HG03025 (cell line): ENCODE measurements around the gene LMAN2.
A peak's percentile ranks its signal among the peaks of the same experiment; 100 is the strongest.

Experiments
- ATAC-seq: cut with Tn5 transposase; IDR thresholded peaks from one replicate; pipeline ENCODE4 v1.9.1; 2021; ENCODE audit warnings: mild to moderate bottlenecking, moderate library complexity; ENCODE audit not compliant: unreplicated experiment, low FRiP score

LMAN2 gene, protein sequence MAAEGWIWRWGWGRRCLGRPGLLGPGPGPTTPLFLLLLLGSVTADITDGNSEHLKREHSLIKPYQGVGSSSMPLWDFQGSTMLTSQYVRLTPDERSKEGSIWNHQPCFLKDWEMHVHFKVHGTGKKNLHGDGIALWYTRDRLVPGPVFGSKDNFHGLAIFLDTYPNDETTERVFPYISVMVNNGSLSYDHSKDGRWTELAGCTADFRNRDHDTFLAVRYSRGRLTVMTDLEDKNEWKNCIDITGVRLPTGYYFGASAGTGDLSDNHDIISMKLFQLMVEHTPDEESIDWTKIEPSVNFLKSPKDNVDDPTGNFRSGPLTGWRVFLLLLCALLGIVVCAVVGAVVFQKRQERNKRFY

DNA sequence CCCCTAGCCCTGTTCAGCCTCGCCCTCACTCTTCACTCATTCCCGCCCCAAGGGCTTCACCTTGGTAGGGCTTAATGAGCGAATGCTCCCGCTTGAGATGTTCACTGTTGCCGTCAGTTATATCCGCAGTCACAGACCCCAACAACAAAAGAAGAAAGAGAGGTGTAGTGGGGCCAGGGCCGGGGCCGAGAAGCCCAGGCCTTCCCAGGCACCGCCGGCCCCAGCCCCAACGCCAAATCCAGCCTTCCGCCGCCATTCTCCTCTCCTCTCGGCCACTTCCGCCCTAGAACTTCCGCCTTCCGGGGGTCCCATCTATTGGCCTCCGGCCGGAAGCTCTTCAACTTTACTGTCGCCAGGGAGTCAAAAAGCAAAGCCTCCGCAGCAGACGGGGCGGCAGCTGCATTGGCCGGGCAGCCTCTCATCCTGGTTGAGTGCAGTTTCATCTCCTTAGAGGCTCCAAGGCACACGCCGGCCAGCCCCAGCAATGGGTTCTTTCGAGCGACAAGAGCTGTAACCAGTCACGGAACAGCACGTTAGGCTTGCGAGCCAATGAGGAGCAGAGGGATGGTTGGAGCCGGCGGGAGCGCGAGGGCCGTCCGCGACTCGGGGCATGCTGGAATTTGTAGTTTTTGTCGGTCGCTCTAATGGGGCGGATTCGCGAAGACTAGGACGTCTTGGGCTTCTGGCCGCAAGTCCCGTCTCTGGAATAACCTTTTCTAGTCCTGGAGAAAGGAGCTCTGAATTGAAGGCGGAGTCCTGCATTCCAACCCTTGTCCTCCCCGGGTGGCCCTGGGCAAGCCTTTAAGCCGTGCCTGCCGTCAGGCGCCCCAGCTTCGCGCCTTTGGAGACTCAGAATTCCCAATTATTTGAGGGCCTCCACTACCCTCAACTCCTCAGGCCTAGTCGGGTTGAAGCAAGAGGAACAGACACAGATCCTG is at the start of gene LMAN2:
TSS of gene LMAN2 (minus strand) at position 277 of the 938 bp plus-strand sequence. CDS start at position 256, 21 bp downstream.
- peak; percentile 89 for ATAC-seq

DNA sequence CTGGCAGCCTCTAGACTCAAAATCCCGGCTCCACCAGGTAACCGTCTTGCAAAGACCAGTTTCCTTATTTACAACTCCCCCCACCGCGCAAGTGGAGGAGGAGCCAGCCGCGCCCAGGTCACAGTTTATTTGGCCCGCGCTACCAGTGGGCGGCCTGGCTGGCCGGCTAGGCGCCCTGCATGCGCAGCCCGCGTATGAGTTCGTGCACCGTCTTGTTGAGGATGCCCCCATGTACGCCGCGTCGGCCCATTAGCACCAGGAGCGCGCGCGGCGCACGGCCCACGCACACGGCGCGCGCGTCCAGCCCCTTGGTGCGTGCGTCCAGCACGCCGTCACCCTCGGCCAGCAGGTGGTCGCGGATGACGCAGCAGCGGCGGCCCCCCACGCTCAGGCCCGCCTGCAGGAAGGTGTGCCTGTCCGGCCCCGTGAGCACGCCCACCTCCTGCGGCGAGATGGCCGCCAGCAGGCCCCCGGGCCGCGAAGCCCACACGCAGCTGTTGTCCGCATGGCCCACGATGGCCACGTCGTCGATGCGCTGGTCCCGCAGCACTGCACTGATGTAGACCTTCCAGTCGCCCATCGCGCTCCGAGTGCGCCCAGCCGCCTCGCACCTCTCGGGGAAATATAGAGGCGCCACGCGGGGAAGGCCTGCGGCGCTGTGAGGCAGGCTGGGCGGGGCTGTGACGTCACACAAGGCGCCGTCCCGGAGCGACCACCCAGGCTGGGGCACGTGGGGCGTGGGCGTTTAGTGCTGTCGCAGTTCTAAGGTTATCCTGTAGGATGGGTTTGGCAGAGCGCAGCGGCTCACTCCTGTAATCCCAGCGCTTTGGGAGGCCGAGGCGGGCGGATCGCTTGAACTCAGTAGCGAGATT is 48.8 kb upstream of the LMAN2 start, which contains the start of gene PFN3:
TSS of gene PFN3 (minus strand) at position 665 of the 872 bp plus-strand sequence. CDS start at position 580, 85 bp downstream.
- ATAC-seq = no peak

DNA sequence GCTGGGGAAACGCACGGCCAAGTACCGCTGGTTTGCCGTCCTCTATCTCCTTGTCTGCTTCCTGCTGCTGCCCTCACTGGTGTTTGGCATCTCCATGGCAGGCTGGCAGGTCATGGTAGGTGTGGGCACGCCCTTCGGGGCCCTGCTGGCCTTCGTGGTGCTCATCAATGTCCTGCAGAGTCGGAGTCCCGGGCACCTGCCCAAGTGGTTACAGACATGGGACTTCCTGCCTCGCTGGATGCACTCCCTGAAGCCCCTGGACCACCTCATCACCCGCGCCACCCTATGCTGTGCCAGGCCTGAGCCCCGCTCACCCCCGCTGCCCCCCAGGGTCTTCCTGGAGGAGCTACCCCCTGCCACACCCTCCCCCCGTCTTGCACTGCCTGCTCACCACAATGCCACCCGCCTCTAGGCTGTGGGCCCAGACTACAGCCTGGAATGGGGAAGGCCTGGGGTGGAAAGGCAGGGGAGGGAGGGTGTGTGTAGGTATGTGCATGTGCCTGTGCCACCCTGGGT is 46.5 kb upstream of the LMAN2 start:
- no peak for ATAC-seq

DNA sequence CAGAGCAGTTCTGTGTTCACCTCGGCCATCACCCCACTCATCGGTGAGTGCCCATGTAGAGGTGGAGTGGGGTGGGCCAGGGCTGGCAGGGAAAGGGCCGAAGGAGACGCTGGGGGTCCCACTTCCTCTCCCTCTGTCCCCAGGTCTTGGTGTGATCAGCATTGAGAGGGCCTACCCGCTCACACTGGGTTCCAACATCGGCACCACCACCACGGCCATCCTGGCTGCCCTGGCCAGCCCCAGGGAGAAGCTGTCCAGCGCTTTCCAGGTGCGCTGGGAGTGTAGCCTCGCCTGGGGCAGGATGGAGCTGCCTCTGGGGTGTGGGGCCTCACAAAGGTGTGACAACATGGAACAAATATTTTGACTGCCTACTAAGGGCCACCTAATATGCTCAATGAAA is 45.3 kb upstream of the LMAN2 start:
- no peak for ATAC-seq

DNA sequence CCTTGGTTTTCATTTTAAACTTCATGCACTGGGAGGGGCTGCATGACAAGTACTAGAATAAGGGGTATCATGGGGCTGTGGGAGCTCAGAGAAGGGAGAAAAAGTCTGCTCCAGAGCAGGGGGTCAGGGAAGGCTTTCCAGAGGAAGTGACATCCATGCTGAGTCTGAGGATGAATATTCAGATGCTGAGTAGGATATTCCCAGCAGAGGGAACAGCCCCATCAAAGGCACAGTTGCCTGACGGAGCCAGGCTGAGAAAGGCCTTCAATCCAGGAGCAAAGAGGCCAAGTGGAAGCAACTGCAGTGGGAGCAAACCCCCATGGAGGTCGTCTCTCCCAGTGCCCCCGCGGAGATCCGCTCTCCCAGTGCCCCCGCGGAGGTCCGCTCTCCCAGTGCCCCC is 44.6 kb upstream of the LMAN2 start:
- no peak for ATAC-seq

DNA sequence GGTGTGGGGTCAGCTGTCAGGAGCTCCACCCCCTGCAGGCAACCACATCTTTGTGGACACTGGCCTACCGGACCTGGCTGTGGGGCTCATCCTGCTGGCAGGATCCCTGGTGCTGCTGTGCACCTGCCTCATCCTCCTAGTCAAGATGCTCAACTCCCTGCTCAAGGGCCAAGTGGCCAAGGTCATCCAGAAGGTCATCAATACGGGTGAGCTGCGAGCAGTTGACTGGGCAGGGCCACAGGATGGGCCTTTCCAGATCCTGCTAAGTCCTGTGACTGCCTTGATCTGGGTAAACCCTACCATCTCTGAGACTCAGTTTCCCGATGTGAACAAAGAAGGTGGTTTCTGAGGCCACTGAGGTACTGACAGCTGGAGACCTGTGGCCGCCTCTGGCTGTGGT is 42.5 kb upstream of the LMAN2 start:
- ATAC-seq = no peak

DNA sequence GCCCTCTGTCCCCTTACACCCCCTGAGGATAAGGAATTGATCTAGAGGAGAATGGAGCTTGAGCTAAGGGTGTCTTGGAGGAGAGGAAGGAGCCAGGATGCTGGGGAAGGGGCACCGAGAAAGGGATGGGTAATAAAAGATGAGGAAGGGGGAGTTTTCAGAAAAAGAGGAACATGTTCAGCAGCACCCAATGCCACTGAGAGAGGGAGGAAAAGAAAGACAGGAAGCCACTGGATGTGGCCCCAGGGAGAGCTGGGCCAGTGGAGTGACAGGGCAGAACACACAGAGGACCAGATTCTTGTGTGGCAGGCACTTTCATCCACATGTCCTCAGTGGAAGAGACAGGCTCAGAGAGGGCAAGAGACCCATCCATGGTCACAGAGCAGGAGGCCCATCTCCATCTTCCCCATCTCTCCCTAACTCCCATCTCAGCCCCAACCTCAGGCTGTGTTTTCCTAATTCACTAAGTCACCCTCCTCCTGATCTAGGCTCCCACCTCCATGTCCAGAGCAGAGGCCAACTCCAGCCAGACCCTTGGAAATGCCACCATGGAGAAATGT is 41.8 kb upstream of the LMAN2 start:
- ATAC-seq = no peak

DNA sequence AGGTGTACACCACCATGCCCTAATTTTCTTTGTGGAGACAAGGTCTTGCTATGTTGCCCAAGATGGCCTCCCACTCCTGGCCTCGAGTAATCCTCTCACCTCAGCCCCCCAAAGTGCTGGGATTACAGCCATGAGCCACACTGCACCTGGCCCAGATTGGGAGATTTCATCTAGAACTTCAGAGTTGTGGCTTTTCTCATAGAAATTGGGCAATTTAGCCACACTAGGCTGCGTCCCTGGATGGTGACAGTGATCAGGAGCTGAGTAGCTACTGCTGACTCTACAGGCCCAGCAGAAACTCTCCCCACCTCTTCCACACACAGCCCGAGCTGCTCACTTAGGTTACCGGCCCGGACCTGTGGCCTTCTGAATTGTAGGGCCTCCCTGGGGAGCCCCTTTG is 41.3 kb upstream of the LMAN2 start:
- no peak for ATAC-seq

DNA sequence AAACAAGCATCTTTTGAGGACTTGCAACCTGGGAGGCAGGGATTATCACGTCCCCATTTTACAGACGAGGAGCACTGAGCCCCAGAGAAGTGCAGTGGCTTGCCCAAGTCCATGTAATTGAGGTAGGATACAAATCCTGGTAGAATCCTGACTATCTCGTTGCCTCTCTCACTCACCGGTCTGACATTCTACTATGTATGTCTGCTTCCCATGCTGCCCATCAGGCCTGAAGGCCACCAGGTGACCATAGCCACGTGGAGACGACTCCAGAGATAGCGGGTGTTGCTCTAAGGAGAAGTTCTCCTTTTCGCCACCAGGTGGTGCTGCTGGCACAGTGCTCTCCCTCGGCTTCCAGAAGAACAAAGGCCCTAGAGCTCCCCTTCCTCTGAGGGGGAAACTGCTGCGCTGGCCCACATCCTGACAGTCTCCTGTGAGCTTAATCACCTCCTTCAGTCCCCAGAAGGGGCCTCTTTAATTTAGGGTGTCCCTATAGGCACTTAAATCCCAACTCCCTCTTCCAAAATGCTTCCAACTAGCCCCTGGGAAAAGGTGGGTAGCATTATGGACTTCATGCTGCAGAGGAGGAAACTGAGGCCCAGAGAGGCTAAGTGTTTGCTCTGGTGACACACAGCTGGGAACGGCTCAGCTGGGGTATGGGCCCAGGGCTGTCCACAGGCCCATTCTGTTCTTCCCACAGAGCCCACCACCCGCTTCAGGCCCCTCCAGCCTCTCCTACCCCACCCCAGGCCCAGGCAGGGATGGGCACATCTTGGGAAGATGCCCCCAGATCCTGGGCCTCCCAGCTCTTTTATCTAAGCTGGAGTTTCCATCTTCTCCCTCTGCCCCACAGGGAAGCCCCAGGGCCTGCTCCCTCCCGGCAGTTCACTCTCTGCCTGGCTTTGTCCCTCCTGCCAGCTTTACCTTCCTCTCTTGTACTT is 39.2 kb upstream of the LMAN2 start:
- ATAC-seq = no peak

DNA sequence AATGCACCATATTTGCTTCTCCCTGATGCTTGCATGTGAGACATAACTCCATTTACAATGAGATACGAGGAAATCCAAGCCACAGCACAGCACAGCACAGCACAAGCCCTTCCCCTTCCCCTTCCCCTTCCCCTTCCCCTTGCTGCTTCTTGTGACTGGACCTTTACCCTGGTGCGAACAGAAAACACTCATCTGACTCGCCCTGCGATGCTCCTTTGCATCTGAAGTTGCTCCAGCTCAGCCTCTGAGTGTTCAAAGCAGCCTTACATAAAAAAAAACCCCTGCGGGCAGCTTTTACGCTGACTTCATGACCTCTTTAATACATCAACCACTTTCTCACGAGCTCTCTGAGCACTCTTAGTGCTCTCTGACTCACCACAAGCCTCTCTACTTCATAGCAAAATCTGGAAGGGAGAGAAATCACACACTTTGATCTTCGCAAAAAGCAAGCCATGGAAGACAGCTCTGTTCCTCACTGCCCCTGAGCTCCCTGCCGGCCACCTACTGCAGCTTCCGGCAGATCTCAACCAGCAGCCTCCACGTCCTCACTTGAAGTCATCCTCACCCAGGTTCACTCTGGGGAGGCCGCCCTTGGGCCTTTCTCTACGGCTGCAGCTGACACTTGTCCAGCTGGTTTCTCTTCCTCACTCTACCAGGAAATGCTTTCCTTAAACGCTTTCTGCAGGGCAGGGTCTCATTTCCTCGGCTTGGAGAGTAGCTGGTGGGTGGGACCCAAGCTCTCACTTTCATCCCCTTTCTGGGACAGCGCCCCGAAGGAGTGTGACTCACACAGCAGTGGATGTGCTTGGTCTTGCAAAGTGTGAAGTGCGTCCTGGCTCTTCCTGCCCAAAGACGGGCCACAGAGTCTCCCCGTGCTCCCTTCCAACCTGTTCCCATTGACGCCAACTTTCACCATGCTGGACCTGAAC is 38.0 kb upstream of the LMAN2 start:
- ATAC-seq = no peak

DNA sequence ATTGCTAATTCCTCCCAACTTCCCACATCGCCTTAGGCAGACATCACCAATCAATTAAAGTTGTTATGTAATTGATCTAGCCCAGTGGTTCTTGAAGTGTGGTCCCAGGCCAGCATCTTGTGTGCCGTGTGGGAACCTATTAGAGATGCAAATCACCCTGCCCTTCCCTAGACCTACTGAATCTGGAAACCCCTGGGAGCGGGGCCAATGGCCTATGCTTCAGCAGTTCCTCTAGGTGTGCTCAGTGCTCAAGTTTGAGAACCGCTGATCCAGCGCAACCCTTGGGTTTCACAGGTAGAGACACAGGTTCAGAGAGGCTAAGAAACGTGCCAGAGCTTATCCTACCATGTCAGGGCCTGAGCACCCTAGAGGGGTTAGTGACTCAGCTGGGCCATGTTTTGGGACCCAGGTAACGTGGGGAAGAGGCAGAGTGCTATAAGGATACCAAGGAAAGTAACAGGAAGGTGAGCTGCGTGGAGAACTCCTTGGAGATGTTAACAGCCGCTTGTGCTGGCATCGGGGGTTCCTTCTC is 37.1 kb upstream of the LMAN2 start:
- ATAC-seq = no peak

DNA sequence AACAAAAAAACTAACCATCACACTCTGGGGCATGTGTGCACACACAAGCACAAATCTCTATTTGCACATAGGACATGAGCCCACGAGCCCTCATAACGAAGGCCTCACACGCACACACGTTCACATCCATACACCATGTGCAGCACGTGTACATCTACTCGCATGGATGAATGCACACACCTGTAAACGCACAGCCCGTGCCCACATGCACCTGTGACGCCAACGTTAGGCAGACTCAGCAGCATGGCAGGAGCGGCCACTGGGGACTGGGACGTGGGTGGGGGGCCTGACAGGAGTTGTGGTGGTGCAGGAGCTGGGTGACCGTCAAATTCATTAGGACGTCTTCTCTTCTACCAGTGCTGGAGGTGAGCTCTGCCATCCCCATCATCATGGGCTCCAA is 35.9 kb upstream of the LMAN2 start:
- no peak for ATAC-seq

DNA sequence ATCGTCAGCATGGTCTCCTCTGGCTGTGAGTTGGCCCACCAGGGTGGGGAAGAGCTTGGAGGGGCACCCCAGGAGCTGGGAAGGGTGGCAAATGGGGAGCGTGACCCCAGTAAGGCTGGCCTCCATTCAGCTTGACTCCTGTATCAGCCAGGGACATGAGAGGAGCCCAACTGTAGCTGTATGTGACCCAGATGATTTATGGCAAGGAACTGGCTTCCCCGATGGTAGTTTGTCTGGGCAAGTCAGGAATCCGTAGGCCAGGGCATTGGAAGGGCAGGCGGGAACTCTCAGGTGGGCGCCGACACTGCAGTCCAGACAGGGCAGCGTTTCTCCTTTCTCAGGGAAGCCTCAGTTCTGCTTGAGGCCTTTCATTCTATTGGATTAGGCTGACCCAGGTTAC is 35.1 kb upstream of the LMAN2 start:
- ATAC-seq = no peak

DNA sequence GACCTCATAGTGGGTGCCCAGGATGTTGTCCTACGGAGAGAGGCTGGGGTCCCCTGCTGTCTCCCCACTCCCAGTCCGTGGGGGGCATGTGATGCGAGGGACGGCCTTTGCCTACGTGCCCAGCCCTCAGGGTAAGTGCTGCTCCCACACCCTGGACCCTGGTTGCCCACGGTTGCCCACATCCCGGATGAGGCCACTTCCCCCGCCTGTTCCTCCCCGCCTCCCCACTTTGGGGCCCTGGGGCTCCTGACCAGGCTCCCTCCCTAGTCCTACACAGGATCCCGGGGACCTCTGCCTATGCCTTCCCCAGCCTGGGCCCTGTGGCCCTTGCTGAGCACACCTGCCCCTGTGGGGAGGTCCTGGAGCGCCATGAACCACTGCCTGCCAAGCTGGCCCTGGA is 34.3 kb upstream of the LMAN2 start:
- no peak for ATAC-seq

DNA sequence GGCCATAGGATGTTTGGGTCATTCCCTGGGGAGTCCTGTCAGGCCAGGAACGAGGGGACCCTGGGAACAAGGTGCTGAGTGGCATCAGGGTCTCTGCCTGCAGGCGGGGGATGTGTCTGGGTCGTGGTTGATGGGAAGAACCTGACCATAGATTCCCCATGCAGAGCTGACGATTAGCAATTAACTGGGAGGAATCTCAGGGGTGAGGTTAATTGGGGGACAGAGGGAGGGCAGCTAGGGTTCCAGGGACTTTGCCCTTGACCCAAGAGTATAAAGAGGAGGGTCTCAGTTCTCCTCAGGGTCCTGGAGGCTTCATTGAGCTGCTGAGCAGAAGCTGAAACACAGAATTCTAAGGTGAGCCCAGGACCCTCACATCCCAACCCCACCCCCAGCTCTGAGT is 32.7 kb upstream of the LMAN2 start, which contains the start of gene SLC34A1:
TSS of gene SLC34A1 (plus strand) at position 301 of the 400 bp plus-strand sequence. CDS start 1,308 bp downstream, outside the sequence.
- ATAC-seq = no peak

DNA sequence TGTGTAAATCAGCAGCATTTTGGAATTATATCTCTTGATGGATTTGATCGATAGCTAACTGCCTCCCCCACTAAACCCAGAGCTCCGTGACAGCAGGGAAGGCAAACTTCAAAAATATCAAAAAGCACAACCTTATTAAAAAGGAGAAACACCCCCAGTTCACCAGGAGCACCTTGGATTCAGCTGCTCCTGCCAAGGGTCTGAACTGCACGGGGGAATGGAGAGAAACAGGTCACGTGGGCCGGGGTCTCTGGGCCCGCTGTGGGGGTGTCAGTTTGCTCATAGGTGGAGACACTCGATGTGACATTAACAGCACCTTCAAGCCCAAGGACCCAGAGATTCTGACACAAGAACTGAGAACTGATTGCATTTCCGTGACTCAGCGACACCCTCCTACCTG is 31.7 kb upstream of the LMAN2 start:
- ATAC-seq = no peak

DNA sequence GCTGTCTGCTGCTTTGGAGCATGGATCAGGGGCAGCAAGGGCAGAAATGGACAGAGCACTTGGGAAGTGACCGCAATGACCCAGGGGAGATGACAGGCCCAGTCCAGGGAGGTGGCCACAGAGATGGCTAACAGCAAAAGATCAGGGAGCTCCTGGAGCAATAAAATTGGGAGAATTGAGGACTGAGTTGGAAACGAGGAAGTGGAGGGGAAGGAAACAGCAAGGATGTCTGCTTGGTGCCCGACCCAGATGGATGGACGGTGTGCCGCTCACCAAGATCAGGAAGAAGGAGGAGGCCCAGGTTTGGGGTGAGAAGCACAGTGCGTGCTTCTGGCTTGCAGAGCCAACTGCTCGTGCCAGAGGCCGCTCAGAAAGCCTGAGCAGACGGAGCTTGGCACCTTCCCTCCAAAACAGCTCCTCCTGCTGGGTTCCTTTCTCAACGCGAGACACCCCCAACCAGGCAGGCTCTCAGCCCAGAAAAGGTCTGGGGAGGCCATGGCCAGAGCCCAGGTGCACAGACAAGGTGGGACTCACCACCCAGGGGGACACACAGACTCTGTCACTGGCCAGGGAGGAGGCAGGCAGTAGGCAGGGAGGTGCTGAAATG is 31.1 kb upstream of the LMAN2 start:
- ATAC-seq = no peak
